GM18951 (cell line): ENCODE results near the gene RBMX.

Experiments
- POLR2A ChIP-seq: IDR thresholded peaks from 4 replicates; pipeline ENCODE4 v1.6.1; 2011; ENCODE audit warnings: mild to moderate bottlenecking; ENCODE audit not compliant: insufficient read length, insufficient read depth; ENCODE audit errors: extremely low read depth
- in situ Hi-C: fragments of 300-500 bp; cut with MboI; formaldehyde crosslinking; loops from one replicate; pipeline ENCODE4 v1.12.0; 2022; ENCODE audit warnings: low sequenced_read_pairs, mixed read lengths, inconsistent platforms; ENCODE audit not compliant: unreplicated experiment

RBMX gene

GRCh38 chrX:136847874-136848273, 32.7 kb downstream of the RBMX start:
- no peak for TF ChIP-seq POLR2A
- in situ Hi-C loops: no loop called here

- in situ Hi-C loops: no loop called here
Measured at GRCh38 chrX:136839196-136839595, 41.3 kb downstream of the RBMX start.

GRCh38 chrX:136835761-136836160, 44.8 kb downstream of the RBMX start:
- no peak for TF ChIP-seq POLR2A

More at GRCh38 chrX:136839196-136839595, 41.3 kb downstream of the RBMX start:
- TF ChIP-seq POLR2A: no peak

GRCh38 chrX:136829413-136829812, 51.1 kb downstream of the RBMX start:
- in situ Hi-C loops: no loop called here
- no peak for TF ChIP-seq POLR2A

More at GRCh38 chrX:136835761-136836160, 44.8 kb downstream of the RBMX start:
- in situ Hi-C loops: no loop called here

- in situ Hi-C loops: no loop called here
- no peak for TF ChIP-seq POLR2A
Measured at GRCh38 chrX:136828830-136829229, 51.7 kb downstream of the RBMX start.

GRCh38 chrX:136827026-136827425, 53.5 kb downstream of the RBMX start:
- TF ChIP-seq POLR2A: no peak
- in situ Hi-C loops: no loop called here

- in situ Hi-C loops: no loop called here
- TF ChIP-seq POLR2A: no peak
Measured at GRCh38 chrX:136825771-136826170, 54.8 kb downstream of the RBMX start.
